Stimulated activated CD8-positive, alpha-beta memory T cell treated with anti-CD3 and anti-CD28 coated beads, Interleukin-2, amount 100 ng/mL, for 48 hours (primary cell): ENCODE results near the gene RIMBP3B.
"Not testable (repeated sequence)": the region's sequence is repeated elsewhere in the genome, so short reads cannot be mapped to it uniquely, and the experiment has no call there.

Experiments
- DNase-seq, 2 donors: peaks; one replicate each; pipeline ENCODE4 v3.0.0-alpha.2; 2020; ENCODE audit warnings: low read depth in 2 of 2

RIMBP3B gene

GRCh38 chr22:21417853-21418252, 34.3 kb downstream of the RIMBP3B start:
- not testable (repeated sequence) for DNase-seq

DNA sequence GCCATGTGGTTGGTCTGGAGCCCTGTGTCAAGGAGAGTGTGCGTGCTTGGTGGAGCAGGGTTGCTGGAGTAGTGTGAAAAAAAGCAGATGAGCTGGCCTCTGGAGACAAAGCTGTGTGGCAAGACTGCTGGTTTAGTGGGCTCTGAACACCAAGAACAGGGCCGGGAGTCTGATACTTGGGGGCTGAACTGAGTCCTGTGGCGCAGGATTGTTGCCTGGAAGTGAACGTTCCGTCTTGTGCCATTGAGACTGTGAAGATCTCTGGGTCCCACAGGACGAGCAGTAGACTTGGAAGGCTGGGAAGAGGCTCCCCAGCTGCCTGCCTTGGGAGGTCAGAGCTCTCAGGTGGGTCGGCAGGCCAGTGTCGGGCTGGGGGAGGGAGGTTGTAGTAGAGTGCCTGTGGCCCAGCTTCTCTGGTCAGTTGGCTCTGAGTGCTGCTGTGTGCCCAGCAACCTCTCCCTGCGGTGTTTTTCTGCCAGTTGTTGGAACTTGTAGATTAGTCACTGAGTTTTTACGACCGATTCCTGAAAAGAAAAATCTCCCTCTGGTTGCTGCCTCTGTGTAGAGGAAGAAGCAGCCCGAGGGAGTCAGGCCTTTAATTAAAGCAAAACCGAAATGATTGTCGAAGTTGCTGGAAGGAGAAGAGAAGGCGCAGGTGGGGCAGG, 35.6 kb downstream of the RIMBP3B start:
- not testable (repeated sequence) for DNase-seq

DNA sequence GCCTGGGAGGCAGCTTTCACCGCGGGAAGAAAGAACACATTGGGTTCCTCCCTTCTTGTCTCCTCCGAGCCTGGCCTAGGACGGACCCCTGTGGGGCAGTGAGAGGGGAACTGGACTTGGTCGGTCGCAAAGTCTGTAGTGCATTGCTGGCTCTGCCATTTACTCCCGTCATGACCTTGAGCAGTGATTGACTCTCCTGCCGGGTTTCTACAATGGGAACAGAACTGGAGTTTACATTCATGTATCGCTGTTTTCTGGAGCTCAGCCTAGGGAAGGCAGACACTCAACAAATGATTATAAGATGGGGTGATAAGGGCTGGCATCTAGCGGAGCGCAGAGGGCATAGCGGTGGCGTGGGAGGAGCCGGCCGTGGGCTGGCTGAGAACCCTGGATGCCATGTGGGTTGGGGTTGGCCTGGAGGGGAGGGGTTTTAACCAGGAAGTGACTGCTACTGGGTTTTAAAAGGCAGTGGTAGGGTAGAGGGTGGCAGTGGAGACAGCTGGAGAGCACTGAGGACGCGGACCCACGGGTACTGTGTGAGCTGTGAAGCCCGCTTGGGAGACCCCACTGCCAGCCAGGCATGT, 36.7 kb downstream of the RIMBP3B start:
- not testable (repeated sequence) for DNase-seq

GRCh38 chr22:21424084-21424709, 40.6 kb downstream of the RIMBP3B start:
- DNase-seq: not testable (repeated sequence)

GRCh38 chr22:21434378-21435233, 51.1 kb downstream of the RIMBP3B start:
- DNase-seq: not testable (repeated sequence)

GRCh38 chr22:21435998-21436810, 52.7 kb downstream of the RIMBP3B start:
- not testable (repeated sequence) for DNase-seq

DNA sequence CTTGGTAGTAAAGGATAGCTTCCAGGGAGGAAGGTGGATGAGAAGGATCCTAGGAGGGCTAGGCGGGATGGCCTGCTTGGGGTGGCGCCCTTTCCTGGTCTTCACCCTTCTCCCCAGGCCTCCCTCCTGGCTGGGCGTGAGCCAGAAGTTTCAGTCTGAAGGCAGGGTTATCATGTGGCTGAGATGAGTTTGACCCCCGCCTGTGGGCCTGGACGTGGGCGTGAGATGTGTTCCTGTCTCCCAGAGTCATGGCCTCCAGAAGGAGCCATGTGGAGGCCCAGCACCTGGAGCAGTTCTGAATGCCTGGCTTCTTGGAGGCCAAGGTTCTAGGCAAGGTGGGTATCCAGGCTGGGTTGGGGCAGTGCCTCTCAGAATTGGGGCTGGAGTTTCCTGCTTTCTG, 54.5 kb downstream of the RIMBP3B start:
- DNase-seq: not testable (repeated sequence)
